HepG2 (cell line): Measurements from ENCODE around the gene TRERF1. TPM values are rescaled to one million over a fixed set of nuclear protein-coding genes. Genes with fewer than 3 reads are reported as not detected.

ENCODE experiments used
- ATAC-seq: fragments of 200-7000 bp; cut with Tn5 transposase; 3 replicates; pipeline ENCODE4 v1.9.1; 2020; ENCODE audit warnings: mild to moderate bottlenecking, moderate library complexity
- BruUV-seq: library from RNA; stranded (reverse); fragments of 400-500 nt; replicated peaks from 2 replicates; lab custom pipeline; 2021; lab: Mats Ljungman, UMichigan
- CTCF ChIA-PET: fragments of 300-600 bp; formaldehyde crosslinking; extraction: SDS; loops from one replicate; lab custom pipeline; 2021; ENCODE audit warnings: low total read pairs, inconsistent platforms, low intra/inter-chr PET ratio; lab: Yijun Ruan, JAX
- POLR2A ChIA-PET: fragments of 350-600 bp; sonication (Branson Sonifier 250); formaldehyde crosslinking; loops from one replicate; lab custom pipeline; 2020; ENCODE audit warnings: antibody characterized with exemption, inconsistent platforms; lab: Yijun Ruan, JAX
- DNase-seq: peaks from one replicate; pipeline ENCODE4 v3.0.0-alpha.2; 2015; ENCODE audit warnings: low spot score
- FAIRE-seq: peaks from 3 replicates; lab custom pipeline; 2011; peaks lifted over from hg19 to GRCh38; lab: Jason Lieb, UNC
- H2AFZ ChIP-seq: one replicate; pipeline ENCODE4 v1.6.1; 2011; ENCODE audit warnings: low read length, inconsistent platforms
- H3K27ac ChIP-seq: fragments of 300-600 bp; 3 replicates; pipeline ENCODE4 v1.8.0; 2011; ENCODE audit warnings: mixed run types, mild to moderate bottlenecking, mixed read lengths, low read length, inconsistent platforms; ENCODE audit not compliant: insufficient read depth; ENCODE audit errors: extremely low read length
- H3K27me3 ChIP-seq, 2 experiments: fragments of 200-600 bp in 1 of 2; 2 replicates in 1 of 2; 3 replicates in 1 of 2; pipeline versions ENCODE4 v1.6.0 to v1.8.0; 2011; ENCODE audit warnings: low read length in 2 of 2, mild to moderate bottlenecking in 2 of 2, moderate library complexity in 2 of 2, inconsistent platforms in 1 of 2; ENCODE audit not compliant: insufficient read depth in 2 of 2, control insufficient read depth in 1 of 2
- H3K36me3 ChIP-seq, 2 experiments: fragments of 200-600 bp in 1 of 2; replicated peaks in 1 of 2; 2 replicates in 1 of 2; 3 replicates in 1 of 2; pipeline versions ENCODE4 v1.5.1 to v1.8.0; 2011; ENCODE audit warnings: low read length in 2 of 2, inconsistent platforms in 1 of 2; ENCODE audit not compliant: insufficient read depth in 2 of 2, control insufficient read depth in 1 of 2
- H3K4me1 ChIP-seq: 2 replicates; pipeline ENCODE4 v1.5.1; 2012; ENCODE audit warnings: low read length, inconsistent platforms; ENCODE audit not compliant: insufficient read depth
- H3K4me2 ChIP-seq: 2 replicates; pipeline ENCODE4 v1.6.0; 2011; ENCODE audit warnings: low read depth, low read length, inconsistent platforms
- H3K4me3 ChIP-seq, 3 experiments: fragments of 200-600 bp in 1 of 3; sonication (generic), shearing (Covaris generic) in 1 of 3; replicated peaks in 1 of 3; 2 replicates each; pipeline ENCODE4 v1.5.1; 2011 to 2016; ENCODE audit warnings: low read length in 3 of 3, inconsistent platforms in 2 of 3, low read depth in 2 of 3, mild to moderate bottlenecking in 2 of 3, control low read depth in 1 of 3, mixed read lengths in 1 of 3; ENCODE audit not compliant: insufficient read depth in 1 of 3
- H3K79me2 ChIP-seq: one replicate; pipeline ENCODE4 v1.6.1; 2011; ENCODE audit warnings: low read length, inconsistent platforms; ENCODE audit not compliant: insufficient read depth
- H3K9ac ChIP-seq: 2 replicates; pipeline ENCODE4 v1.6.0; 2011; ENCODE audit warnings: mild to moderate bottlenecking, low read depth, low read length, inconsistent platforms; ENCODE audit not compliant: insufficient read depth
- H3K9me3 ChIP-seq: 2 replicates; pipeline ENCODE4 v1.5.1; 2012; ENCODE audit warnings: mild to moderate bottlenecking, low read length
- H4K20me1 ChIP-seq: 2 replicates; pipeline ENCODE4 v1.6.0; 2011; ENCODE audit warnings: inconsistent platforms, mild to moderate bottlenecking, low read length, moderate library complexity; ENCODE audit not compliant: insufficient read depth
- BCL6 ChIP-seq: IDR thresholded peaks from 2 replicates; pipeline ENCODE4 v1.6.1; 2016; ENCODE audit warnings: missing genetic modification reagents, missing compliant biosample characterization
- GLMP ChIP-seq: sonication (generic); formaldehyde crosslinking; IDR thresholded peaks from 2 replicates; pipeline ENCODE4 v1.9.0; 2021; ENCODE audit warnings: missing genetic modification reagents, mild to moderate bottlenecking, borderline replicate concordance
- IRF1 ChIP-seq: sonication (generic); formaldehyde crosslinking; IDR thresholded peaks from 2 replicates; pipeline ENCODE4 v1.4.0; 2020; ENCODE audit warnings: low read depth, mild to moderate bottlenecking, missing genetic modification reagents
- PRDM15 ChIP-seq: sonication (generic); formaldehyde crosslinking; IDR thresholded peaks from 2 replicates; pipeline ENCODE4 v1.4.0; 2020; ENCODE audit warnings: missing genetic modification reagents
- SALL1 ChIP-seq: sonication (generic); formaldehyde crosslinking; IDR thresholded peaks from 2 replicates; pipeline ENCODE4 v1.8.0; 2022; ENCODE audit warnings: mild to moderate bottlenecking, missing genetic modification reagents
- SOX6 ChIP-seq, 2 experiments: fragments of 450-650 bp in 1 of 2; sonication (generic) in 1 of 2; formaldehyde crosslinking in 1 of 2; IDR thresholded peaks; 2 replicates each; pipeline versions ENCODE4 v1.4.0 to v1.6.1; 2017 to 2020; ENCODE audit warnings: antibody characterized with exemption in 1 of 2, mild to moderate bottlenecking in 1 of 2, missing genetic modification reagents in 1 of 2
- ZBTB25 ChIP-seq: IDR thresholded peaks from 2 replicates; pipeline ENCODE4 v1.6.1; 2018; ENCODE audit warnings: missing genetic modification reagents
- ZBTB43 ChIP-seq: sonication (generic); formaldehyde crosslinking; conservative IDR thresholded peaks from 2 replicates; pipeline ENCODE4 v1.4.0; 2020; ENCODE audit warnings: missing genetic modification reagents
- ZFP41 ChIP-seq: sonication (generic); formaldehyde crosslinking; IDR thresholded peaks from 2 replicates; pipeline ENCODE4 v1.4.0; 2020; ENCODE audit warnings: mild to moderate bottlenecking, missing genetic modification reagents, borderline replicate concordance
- WGBS: methylation state at CpG from one replicate; pipeline ENCODE4 v1.1.6; 2017; ENCODE audit warnings: low lambda C conversion rate; 5-methylcytosine and 5-hydroxymethylcytosine counted together
- in situ Hi-C: cut with HindIII; loops from 2 replicates; pipeline ENCODE4 v1.10.0; 2017; ENCODE audit warnings: low pct_unique_long_range_greater_than_20kb; ENCODE audit not compliant: extremely low pct_ligation_motif_present
- intact Hi-C: fragments of 100-400 bp; cut with micrococcal nuclease; formaldehyde crosslinking; loops from one replicate; pipeline ENCODE4 v1.10.0; 2022; ENCODE audit not compliant: unreplicated experiment
- polyA plus RNA-seq, 8 experiments: library from polyadenylated mRNA; depleted of rRNA in 3 of 8; stranded (reverse) in 7 of 8; unstranded in 1 of 8; fragments of >200 nt; fragmentation: Illumina TruSeq in 4 of 8; extraction: Trizol in 4 of 8; gene quantifications; 2 replicates each; pipeline versions ENCODE4 v1.2.1 to v1.2.3, GENCODE V29; 2011 to 2016; ENCODE audit warnings: low read depth in 4 of 8, missing spikeins in 1 of 8, mixed read lengths in 1 of 8; ENCODE audit not compliant: insufficient read depth in 1 of 8
- total RNA-seq, 5 experiments: library from RNA; depleted of rRNA; stranded (reverse); fragments of >200 nt; fragmentation: Illumina TruSeq; extraction: Trizol; gene quantifications; 2 replicates each; pipeline ENCODE4 v1.2.3, GENCODE V29; 2016; ENCODE audit warnings: low read depth in 1 of 5

TRERF1 gene
- total and polyA plus RNA-seq, 2 of the 13 experiments (the other 11 are each of a cell fraction or from before 2014, with no cell fraction given), result 0.02 TPM; not detected in 1

GRCh38 chr6:42197555-42198362 is 254.0 kb downstream of the TRERF1 start (continued):
- TF ChIP-seq BCL6 (CRISPR knock-in tag), result peak; percentile 83
- peak; percentile 74 for TF ChIP-seq SALL1 (CRISPR knock-in tag)
- TF ChIP-seq SOX6 (IDR thresholded peaks at IDR 0.05), result no peak
- TF ChIP-seq SOX6 (CRISPR knock-in tag; IDR thresholded peaks at IDR 0.05), result peak; percentile 14; the same call in 1 of the 2 replicates
- TF ChIP-seq ZBTB43 (CRISPR knock-in tag), result peak; percentile 67; the same call in 1 of the 2 replicates

GRCh38 chr6:42195415-42195814 is 256.3 kb downstream of the TRERF1 start:
- intact Hi-C loops, result no loop called here
- Histone ChIP-seq H3K27me3 (no peaks in the 10 kb centered on the region), H3K36me3 (no peaks in the 10 kb centered on the region), H3K79me2 (no peaks in the 10 kb centered on the region), H3K9ac (no peak overlapping the region), H3K4me3 (no peak overlapping the region), H3K9me3 (no peaks in the 10 kb centered on the region), H3K4me2 (no peak overlapping the region), H4K20me1 (no peaks in the 10 kb centered on the region), H3K27ac (no peak overlapping the region), H3K4me1 (peaks cover 41% of the 10 kb centered on the region), H2AFZ (no peak overlapping the region)
- FAIRE-seq, result no peak
- WGBS, result 90% methylated on average over 4 of the region's 4 CpGs
- POLR2A ChIA-PET, result interaction anchor here (0.8 kb wide), 1 partner anchor 1604 kb away, joined by 4 read pairs; no protein-coding TSS in a partner anchor
- in situ Hi-C loops, result no loop called here
- no peak for DNase-seq
- ATAC-seq, result no peak
- CTCF ChIA-PET, result no interaction called here
- no TSS peak for BruUV-seq
- TF ChIP-seq ZBTB25, result no peak
- no peak for TF ChIP-seq ZFP41 (CRISPR knock-in tag)
- no peak for TF ChIP-seq GLMP
- TF ChIP-seq PRDM15 (CRISPR knock-in tag), result no peak
- TF ChIP-seq IRF1, result no peak
